H1 (cell line): ENCODE data around the gene SPTBN1. TPM values are rescaled to one million over a fixed set of nuclear protein-coding genes. Genes with fewer than 3 reads are reported as not detected.

Experiments used
- CHD2 ChIP-seq: IDR thresholded peaks from 2 replicates; pipeline ENCODE4 v1.6.1; 2012; ENCODE audit warnings: low read length, improper control_type of control experiment
- FOSL1 ChIP-seq: IDR thresholded peaks from 2 replicates; pipeline ENCODE4 v1.6.1; 2011; ENCODE audit warnings: mild to moderate bottlenecking, low read depth, low read length, moderate library complexity; ENCODE audit not compliant: insufficient read depth
- GTF2F1 ChIP-seq: IDR thresholded peaks from 2 replicates; pipeline ENCODE4 v1.6.1; 2012; ENCODE audit warnings: low read depth, low read length, improper control_type of control experiment, borderline replicate concordance
- KDM4A ChIP-seq: IDR thresholded peaks from one replicate; pipeline ENCODE4 v1.7.1; 2012; ENCODE audit warnings: low read depth, mild to moderate bottlenecking, moderate library complexity, low read length, inconsistent platforms; ENCODE audit not compliant: severe bottlenecking
- RFX5 ChIP-seq: IDR thresholded peaks from 2 replicates; pipeline ENCODE4 v1.6.1; 2011; ENCODE audit warnings: low read depth, low read length, improper control_type of control experiment, borderline replicate concordance
- RXRA ChIP-seq: IDR thresholded peaks from 2 replicates; pipeline ENCODE4 v1.6.1; 2011; ENCODE audit warnings: low read depth, mild to moderate bottlenecking, low read length, moderate library complexity; ENCODE audit not compliant: insufficient read depth
- SIRT6 ChIP-seq: IDR thresholded peaks from one replicate; pipeline ENCODE4 v1.7.1; 2012; ENCODE audit warnings: low read length, inconsistent platforms
- SIX5 ChIP-seq: IDR thresholded peaks from 2 replicates; pipeline ENCODE4 v1.6.1; 2011; ENCODE audit warnings: mild to moderate bottlenecking, low read depth, low read length
- SRF ChIP-seq: IDR thresholded peaks from 2 replicates; pipeline ENCODE4 v1.6.1; 2011; ENCODE audit warnings: mild to moderate bottlenecking, low read depth, low read length, moderate library complexity
- TEAD4 ChIP-seq: IDR thresholded peaks from 2 replicates; pipeline ENCODE4 v1.6.1; 2012; ENCODE audit warnings: low read depth, low read length, inconsistent platforms, mixed read lengths
- YY1 ChIP-seq: IDR thresholded peaks from 2 replicates; pipeline ENCODE4 v1.6.1; 2011; ENCODE audit warnings: low read depth, mild to moderate bottlenecking, low read length
- polyA plus RNA-seq, 7 experiments: library from polyadenylated mRNA; depleted of rRNA in 3 of 7; stranded (reverse) in 5 of 7; unstranded in 2 of 7; fragments of >200 nt in 5 of 7; fragments of 200-250 nt in 2 of 7; gene quantifications; 1 replicate in 5 of 7; 2 replicates in 1 of 7; 4 replicates in 1 of 7; pipeline versions ENCODE4 v1.2.1 to v1.2.3, GENCODE V29; 2011 to 2013; ENCODE audit warnings: missing spikeins in 2 of 7, mixed read lengths in 2 of 7
- total RNA-seq: library from RNA; stranded (reverse); fragmentation: NEBNext Ultra II Directional; extraction: Animal tissue kit (Norgen Biotek cat#: 25700); gene quantifications from 2 replicates; pipeline ENCODE4 v1.2.1, GENCODE V29; 2021
- TF ChIP-seq, protein P1 (sequence below): fragments of 300-600 bp; sonication (generic); IDR thresholded peaks from 2 replicates; pipeline ENCODE4 v1.7.1; 2012; ENCODE audit warnings: low read length, moderate library complexity, mild to moderate bottlenecking, inconsistent platforms; ENCODE audit not compliant: insufficient replicate concordance

Gene SPTBN1
- total and polyA plus RNA-seq, 2 of the 8 experiments (the other 6 are each of a cell fraction or from before 2014, with no cell fraction given): 31.8 to 180 TPM

DNA sequence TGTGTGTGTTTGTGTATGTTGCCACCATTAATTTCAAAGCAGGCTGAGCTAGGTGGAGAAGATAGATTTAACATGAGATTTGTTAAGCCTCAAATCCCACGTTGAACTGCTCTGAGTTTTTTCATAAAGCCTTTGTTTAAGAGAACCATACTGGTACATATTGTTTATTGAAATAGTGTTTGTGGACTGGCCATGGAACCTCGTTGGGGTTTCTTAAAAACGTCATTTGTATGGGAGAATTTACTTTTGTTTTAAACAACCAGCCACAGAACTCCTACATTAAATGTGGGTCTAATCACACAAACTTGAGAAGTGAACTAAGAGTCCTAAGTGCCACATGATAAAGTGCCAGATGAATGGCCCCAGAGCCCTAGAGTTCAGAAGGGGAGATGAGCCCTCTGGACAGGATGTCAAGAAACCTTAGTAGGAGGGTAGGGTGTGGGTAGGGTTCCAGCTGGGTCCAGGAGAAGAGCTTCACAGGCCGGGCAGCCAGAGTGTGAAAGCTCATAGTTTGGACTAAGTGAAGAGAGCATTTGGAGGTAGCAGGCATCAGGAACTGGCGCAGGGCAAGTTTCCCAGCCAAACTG, 146.7 kb downstream of the SPTBN1 start (continued):
- TF ChIP-seq, protein P1, sequence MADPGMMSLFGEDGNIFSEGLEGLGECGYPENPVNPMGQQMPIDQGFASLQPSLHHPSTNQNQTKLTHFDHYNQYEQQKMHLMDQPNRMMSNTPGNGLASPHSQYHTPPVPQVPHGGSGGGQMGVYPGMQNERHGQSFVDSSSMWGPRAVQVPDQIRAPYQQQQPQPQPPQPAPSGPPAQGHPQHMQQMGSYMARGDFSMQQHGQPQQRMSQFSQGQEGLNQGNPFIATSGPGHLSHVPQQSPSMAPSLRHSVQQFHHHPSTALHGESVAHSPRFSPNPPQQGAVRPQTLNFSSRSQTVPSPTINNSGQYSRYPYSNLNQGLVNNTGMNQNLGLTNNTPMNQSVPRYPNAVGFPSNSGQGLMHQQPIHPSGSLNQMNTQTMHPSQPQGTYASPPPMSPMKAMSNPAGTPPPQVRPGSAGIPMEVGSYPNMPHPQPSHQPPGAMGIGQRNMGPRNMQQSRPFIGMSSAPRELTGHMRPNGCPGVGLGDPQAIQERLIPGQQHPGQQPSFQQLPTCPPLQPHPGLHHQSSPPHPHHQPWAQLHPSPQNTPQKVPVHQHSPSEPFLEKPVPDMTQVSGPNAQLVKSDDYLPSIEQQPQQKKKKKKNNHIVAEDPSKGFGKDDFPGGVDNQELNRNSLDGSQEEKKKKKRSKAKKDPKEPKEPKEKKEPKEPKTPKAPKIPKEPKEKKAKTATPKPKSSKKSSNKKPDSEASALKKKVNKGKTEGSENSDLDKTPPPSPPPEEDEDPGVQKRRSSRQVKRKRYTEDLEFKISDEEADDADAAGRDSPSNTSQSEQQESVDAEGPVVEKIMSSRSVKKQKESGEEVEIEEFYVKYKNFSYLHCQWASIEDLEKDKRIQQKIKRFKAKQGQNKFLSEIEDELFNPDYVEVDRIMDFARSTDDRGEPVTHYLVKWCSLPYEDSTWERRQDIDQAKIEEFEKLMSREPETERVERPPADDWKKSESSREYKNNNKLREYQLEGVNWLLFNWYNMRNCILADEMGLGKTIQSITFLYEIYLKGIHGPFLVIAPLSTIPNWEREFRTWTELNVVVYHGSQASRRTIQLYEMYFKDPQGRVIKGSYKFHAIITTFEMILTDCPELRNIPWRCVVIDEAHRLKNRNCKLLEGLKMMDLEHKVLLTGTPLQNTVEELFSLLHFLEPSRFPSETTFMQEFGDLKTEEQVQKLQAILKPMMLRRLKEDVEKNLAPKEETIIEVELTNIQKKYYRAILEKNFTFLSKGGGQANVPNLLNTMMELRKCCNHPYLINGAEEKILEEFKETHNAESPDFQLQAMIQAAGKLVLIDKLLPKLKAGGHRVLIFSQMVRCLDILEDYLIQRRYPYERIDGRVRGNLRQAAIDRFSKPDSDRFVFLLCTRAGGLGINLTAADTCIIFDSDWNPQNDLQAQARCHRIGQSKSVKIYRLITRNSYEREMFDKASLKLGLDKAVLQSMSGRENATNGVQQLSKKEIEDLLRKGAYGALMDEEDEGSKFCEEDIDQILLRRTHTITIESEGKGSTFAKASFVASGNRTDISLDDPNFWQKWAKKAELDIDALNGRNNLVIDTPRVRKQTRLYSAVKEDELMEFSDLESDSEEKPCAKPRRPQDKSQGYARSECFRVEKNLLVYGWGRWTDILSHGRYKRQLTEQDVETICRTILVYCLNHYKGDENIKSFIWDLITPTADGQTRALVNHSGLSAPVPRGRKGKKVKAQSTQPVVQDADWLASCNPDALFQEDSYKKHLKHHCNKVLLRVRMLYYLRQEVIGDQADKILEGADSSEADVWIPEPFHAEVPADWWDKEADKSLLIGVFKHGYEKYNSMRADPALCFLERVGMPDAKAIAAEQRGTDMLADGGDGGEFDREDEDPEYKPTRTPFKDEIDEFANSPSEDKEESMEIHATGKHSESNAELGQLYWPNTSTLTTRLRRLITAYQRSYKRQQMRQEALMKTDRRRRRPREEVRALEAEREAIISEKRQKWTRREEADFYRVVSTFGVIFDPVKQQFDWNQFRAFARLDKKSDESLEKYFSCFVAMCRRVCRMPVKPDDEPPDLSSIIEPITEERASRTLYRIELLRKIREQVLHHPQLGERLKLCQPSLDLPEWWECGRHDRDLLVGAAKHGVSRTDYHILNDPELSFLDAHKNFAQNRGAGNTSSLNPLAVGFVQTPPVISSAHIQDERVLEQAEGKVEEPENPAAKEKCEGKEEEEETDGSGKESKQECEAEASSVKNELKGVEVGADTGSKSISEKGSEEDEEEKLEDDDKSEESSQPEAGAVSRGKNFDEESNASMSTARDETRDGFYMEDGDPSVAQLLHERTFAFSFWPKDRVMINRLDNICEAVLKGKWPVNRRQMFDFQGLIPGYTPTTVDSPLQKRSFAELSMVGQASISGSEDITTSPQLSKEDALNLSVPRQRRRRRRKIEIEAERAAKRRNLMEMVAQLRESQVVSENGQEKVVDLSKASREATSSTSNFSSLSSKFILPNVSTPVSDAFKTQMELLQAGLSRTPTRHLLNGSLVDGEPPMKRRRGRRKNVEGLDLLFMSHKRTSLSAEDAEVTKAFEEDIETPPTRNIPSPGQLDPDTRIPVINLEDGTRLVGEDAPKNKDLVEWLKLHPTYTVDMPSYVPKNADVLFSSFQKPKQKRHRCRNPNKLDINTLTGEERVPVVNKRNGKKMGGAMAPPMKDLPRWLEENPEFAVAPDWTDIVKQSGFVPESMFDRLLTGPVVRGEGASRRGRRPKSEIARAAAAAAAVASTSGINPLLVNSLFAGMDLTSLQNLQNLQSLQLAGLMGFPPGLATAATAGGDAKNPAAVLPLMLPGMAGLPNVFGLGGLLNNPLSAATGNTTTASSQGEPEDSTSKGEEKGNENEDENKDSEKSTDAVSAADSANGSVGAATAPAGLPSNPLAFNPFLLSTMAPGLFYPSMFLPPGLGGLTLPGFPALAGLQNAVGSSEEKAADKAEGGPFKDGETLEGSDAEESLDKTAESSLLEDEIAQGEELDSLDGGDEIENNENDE: no peak
- TF ChIP-seq GTF2F1: no peak
- no peak for TF ChIP-seq SRF
- no peak for TF ChIP-seq SIRT6
- no peak for TF ChIP-seq CHD2
- no peak for TF ChIP-seq YY1
- no peak for TF ChIP-seq TEAD4
- TF ChIP-seq RXRA: no peak
- no peak for TF ChIP-seq KDM4A
- no peak for TF ChIP-seq SIX5
- TF ChIP-seq RFX5: no peak
- TF ChIP-seq FOSL1: no peak
